Measurements from ENCODE around the gene EHMT1. TPM values are rescaled to one million over a fixed set of nuclear protein-coding genes. Genes with fewer than 3 reads are reported as not detected.

The EHMT1 gene
- total RNA-seq, 2 donors from 2014 or later = 24.1 to 34.6 TPM

GRCh38 chr9:137739371-137740309 lies 120.8 kb downstream of the EHMT1 start:
- no peak overlapping the region for H3K4me3 ChIP-seq
- no peaks in the 10 kb centered on the region for H3K9me3 ChIP-seq
- peaks cover 20% of the 10 kb centered on the region for H3K36me3 ChIP-seq
- H3K27ac ChIP-seq = no peak overlapping the region
- DNase-seq (ENCODE audit: low spot score) = no peak
- no peaks in the 10 kb centered on the region for H3K27me3 ChIP-seq
- peaks cover 0 to 13% of the 10 kb centered on the region in 2 donors for H3K4me1 ChIP-seq
- no peak for TF ChIP-seq CTCF (IDR thresholded peaks at IDR 0.05)

GRCh38 chr9:137740312-137740711 lies 121.5 kb downstream of the EHMT1 start:
- Histone ChIP-seq H3K27ac (no peak overlapping the region), H3K9me3 (no peaks in the 10 kb centered on the region), H3K27me3 (no peaks in the 10 kb centered on the region), H3K36me3 (peaks cover 27% of the 10 kb centered on the region), H3K4me3 (no peak overlapping the region), H3K4me1 (peaks cover 0 to 13% of the 10 kb centered on the region in 2 donors)
- no peak for TF ChIP-seq CTCF (IDR thresholded peaks at IDR 0.05)
- DNase-seq (ENCODE audit: low spot score) = no peak

DNA sequence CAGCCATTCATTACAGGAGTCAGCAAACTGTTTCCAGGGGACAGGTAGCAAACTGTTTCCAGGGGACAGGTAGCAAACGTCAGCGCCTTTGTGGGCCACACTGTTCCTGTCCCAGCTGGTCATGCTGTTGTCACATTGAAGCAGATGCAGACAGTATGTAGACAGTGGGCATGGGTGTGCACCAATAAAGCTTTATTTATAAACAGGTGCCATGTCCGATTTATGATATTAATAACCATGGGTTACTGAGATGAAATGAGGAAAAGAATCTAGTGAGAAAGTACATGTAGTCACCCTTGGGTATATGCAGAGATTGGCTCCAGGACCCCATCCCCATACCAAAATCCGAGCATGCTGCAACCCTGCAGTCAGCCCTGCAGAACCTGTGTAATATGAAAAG lies 122.5 kb downstream of the EHMT1 start:
- DNase-seq (ENCODE audit: low spot score) = no peak
- Histone ChIP-seq H3K27me3 (no peaks in the 10 kb centered on the region), H3K9me3 (no peaks in the 10 kb centered on the region), H3K36me3 (peaks cover 28% of the 10 kb centered on the region), H3K27ac (no peak overlapping the region), H3K4me3 (no peak overlapping the region), H3K4me1 (peaks cover 0 to 13% of the 10 kb centered on the region in 2 donors)
- no peak for TF ChIP-seq CTCF (IDR thresholded peaks at IDR 0.05)

GRCh38 chr9:137742698-137743097 lies 123.9 kb downstream of the EHMT1 start:
- no peaks in the 10 kb centered on the region for H3K9me3 ChIP-seq
- TF ChIP-seq CTCF (IDR thresholded peaks at IDR 0.05) = no peak
- H3K4me1 ChIP-seq = peaks cover 0 to 13% of the 10 kb centered on the region in 2 donors
- no peak overlapping the region for H3K4me3 ChIP-seq
- DNase-seq (ENCODE audit: low spot score) = no peak
- H3K36me3 ChIP-seq = peaks cover 28% of the 10 kb centered on the region
- H3K27ac ChIP-seq = no peak overlapping the region
- no peaks in the 10 kb centered on the region for H3K27me3 ChIP-seq

GRCh38 chr9:137743695-137744094 lies 124.9 kb downstream of the EHMT1 start:
- no peak overlapping the region for H3K4me3 ChIP-seq
- no peak for DNase-seq (ENCODE audit: low spot score)
- no peaks in the 10 kb centered on the region for H3K27me3 ChIP-seq
- H3K27ac ChIP-seq = no peak overlapping the region
- peaks cover 28% of the 10 kb centered on the region for H3K36me3 ChIP-seq
- no peak for TF ChIP-seq CTCF (IDR thresholded peaks at IDR 0.05)
- H3K4me1 ChIP-seq = peaks cover 0 to 13% of the 10 kb centered on the region in 2 donors
- H3K9me3 ChIP-seq = no peaks in the 10 kb centered on the region

All from right atrium auricular region (tissue), 2 donors.